Chondrocyte (in vitro differentiated cells): Measurements from ENCODE around the gene IL36G. TPM values are rescaled to one million over a fixed set of nuclear protein-coding genes. Genes with fewer than 3 reads are reported as not detected.

ENCODE experiments used
- DNase-seq: peaks from one replicate; pipeline ENCODE4 v3.0.0; 2021; ENCODE audit warnings: mixed read lengths, low spot score
- H3K27ac Mint-ChIP-seq: one replicate; pipeline ENCODE4 v1.8.0; 2021; ENCODE audit warnings: mild to moderate bottlenecking, moderate library complexity, mixed read lengths; ENCODE audit not compliant: unreplicated experiment
- H3K27me3 Mint-ChIP-seq: 2 replicates; pipeline ENCODE4 v1.8.0; 2021; ENCODE audit warnings: low read depth, mixed read lengths
- H3K36me3 Mint-ChIP-seq: 2 replicates; pipeline ENCODE4 v1.8.0; 2021; ENCODE audit warnings: low read depth, mixed read lengths
- H3K4me1 Mint-ChIP-seq: 2 replicates; pipeline ENCODE4 v1.8.0; 2021; ENCODE audit warnings: low read depth, mild to moderate bottlenecking, mixed read lengths
- H3K4me3 Mint-ChIP-seq: one replicate; pipeline ENCODE4 v1.8.0; 2021; ENCODE audit warnings: mild to moderate bottlenecking, moderate library complexity, mixed read lengths; ENCODE audit not compliant: unreplicated experiment
- H3K9me3 Mint-ChIP-seq: 2 replicates; pipeline ENCODE4 v1.8.0; 2021; ENCODE audit warnings: low read depth, mixed read lengths
- total RNA-seq: library from RNA; stranded (reverse); gene quantifications from 3 replicates; pipeline ENCODE4 v1.2.1, GENCODE V29; 2021
- TF ChIP-seq, protein P1 (sequence below): fragments of 200-600 bp; sonication (generic); IDR thresholded peaks from 2 replicates; pipeline ENCODE4 v1.5.0; 2021; ENCODE audit warnings: antibody characterized with exemption, mild to moderate bottlenecking, moderate library complexity

IL36G gene
- total RNA-seq, 1 donor from 2014 or later, result not detected

DNA sequence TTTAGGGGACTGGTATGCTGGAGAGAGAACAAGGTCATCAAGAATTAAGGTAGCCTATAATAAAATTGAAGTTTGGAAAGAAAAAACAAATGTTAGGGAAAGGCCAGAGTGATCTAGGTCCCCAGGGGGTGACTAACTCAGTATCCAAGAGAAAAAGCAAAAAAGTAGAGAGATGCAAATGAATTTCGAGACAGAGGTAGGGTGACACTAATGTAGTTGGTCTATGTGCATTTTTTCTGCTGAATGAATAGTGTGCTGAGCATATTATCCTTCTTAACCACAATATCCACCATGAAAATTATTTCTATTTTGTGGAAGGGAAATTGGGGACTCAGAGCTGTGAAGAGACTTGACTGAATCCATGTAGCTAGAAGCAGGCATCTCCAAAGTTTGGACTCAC lies 37.2 kb downstream of the IL36G start:
- no peak for DNase-seq
- H3K4me1 Mint-ChIP-seq, result no peaks in the 10 kb centered on the region
- no peaks in the 10 kb centered on the region for H3K36me3 Mint-ChIP-seq
- peaks cover 48% of the 10 kb centered on the region for H3K27me3 Mint-ChIP-seq
- H3K27ac Mint-ChIP-seq, result no peak overlapping the region
- no peak overlapping the region for H3K4me3 Mint-ChIP-seq
- TF ChIP-seq, protein P1, sequence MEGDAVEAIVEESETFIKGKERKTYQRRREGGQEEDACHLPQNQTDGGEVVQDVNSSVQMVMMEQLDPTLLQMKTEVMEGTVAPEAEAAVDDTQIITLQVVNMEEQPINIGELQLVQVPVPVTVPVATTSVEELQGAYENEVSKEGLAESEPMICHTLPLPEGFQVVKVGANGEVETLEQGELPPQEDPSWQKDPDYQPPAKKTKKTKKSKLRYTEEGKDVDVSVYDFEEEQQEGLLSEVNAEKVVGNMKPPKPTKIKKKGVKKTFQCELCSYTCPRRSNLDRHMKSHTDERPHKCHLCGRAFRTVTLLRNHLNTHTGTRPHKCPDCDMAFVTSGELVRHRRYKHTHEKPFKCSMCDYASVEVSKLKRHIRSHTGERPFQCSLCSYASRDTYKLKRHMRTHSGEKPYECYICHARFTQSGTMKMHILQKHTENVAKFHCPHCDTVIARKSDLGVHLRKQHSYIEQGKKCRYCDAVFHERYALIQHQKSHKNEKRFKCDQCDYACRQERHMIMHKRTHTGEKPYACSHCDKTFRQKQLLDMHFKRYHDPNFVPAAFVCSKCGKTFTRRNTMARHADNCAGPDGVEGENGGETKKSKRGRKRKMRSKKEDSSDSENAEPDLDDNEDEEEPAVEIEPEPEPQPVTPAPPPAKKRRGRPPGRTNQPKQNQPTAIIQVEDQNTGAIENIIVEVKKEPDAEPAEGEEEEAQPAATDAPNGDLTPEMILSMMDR, result no peak
- H3K9me3 Mint-ChIP-seq, result peaks cover 8% of the 10 kb centered on the region

DNA sequence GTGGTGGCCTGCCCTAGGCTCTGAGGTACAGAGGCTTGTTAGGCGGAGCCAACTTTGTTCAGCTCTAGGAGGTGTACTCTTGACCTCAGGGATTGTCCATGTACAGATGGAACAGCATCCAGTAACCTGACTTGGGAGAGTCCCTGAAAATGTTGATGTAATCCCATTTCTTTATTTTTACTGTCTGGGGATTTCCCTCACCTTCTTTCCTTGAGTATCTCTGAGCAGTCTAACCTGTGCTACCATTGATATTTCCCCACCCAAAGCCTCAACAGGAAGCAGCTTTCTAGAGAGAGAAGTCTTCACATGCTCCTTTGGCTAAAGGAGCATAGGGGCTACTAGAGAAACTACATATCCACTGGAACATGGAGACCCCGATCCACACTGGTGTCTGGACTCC lies 37.8 kb downstream of the IL36G start:
- TF ChIP-seq, protein P1, result no peak
- Mint-ChIP-seq H3K36me3 (no peaks in the 10 kb centered on the region), H3K27ac (no peak overlapping the region), H3K27me3 (peaks cover 45% of the 10 kb centered on the region), H3K4me3 (no peak overlapping the region), H3K9me3 (peaks cover 8% of the 10 kb centered on the region), H3K4me1 (no peaks in the 10 kb centered on the region)
- DNase-seq, result no peak

DNA sequence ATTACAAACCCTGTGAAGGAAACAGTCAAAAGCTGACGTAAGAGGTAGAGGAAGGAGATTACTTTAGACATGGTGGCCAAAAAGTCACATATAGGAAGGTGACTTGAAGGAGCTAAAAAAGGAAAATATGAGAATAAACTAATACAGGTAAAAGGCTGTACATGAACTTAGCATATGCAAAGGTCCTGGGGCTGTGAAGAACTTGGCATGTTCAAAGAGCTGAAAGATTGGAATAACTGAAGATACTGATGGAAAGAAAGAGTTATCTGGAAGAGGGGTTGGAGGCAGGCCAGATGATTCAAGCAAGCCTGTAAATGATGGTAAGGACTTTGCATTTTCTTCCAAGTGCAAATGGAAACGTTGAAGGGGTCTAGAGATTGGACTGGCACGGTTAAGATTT lies 40.7 kb downstream of the IL36G start:
- peaks cover 49% of the 10 kb centered on the region for H3K27me3 Mint-ChIP-seq
- no peak overlapping the region for H3K4me3 Mint-ChIP-seq
- H3K27ac Mint-ChIP-seq, result no peak overlapping the region
- TF ChIP-seq, protein P1, result no peak
- H3K36me3 Mint-ChIP-seq, result no peaks in the 10 kb centered on the region
- no peak for DNase-seq
- peaks cover 8% of the 10 kb centered on the region for H3K9me3 Mint-ChIP-seq
- H3K4me1 Mint-ChIP-seq, result no peaks in the 10 kb centered on the region

DNA sequence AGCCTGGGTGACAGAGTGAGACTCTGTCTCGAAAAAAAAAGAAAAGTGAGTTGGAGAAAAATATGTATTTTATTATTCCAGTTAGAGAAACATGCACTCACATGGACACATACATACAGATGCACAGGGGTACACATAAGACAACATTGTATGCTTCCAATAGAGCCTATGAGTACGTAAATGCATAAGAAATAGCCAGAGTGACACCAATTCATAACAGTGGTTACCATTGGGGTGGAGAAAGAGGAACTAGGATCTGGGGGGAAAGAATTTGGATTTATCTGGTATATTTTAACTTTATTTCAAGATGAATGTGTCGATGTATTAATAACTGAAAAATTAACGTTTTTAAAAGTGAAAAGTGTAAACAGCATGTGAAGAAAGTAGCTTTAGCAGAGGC lies 43.5 kb downstream of the IL36G start:
- peaks cover 8% of the 10 kb centered on the region for H3K9me3 Mint-ChIP-seq
- no peaks in the 10 kb centered on the region for H3K4me1 Mint-ChIP-seq
- no peaks in the 10 kb centered on the region for H3K36me3 Mint-ChIP-seq
- TF ChIP-seq, protein P1, result no peak
- no peak overlapping the region for H3K27ac Mint-ChIP-seq
- H3K4me3 Mint-ChIP-seq, result no peak overlapping the region
- DNase-seq, result no peak
- H3K27me3 Mint-ChIP-seq, result peaks cover 58% of the 10 kb centered on the region

DNA sequence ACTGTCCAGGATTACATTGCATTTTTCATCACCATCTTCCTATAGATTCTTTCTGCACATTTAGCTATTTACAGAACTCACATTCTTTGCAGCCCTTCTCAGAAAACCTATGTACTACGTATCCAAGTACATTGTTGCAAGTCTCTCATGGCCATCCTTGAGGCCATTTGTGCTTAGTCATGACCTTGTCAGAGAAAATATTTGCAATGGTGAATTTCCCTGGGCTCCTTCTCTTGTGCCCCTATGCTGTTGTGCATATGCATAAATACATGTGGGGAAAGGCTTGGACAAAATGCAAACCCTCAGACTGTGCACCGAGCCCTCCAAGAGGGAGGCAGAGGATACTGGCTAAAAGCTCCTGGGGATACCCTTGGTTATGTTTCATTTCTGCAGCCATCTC lies 47.0 kb downstream of the IL36G start:
- no peak overlapping the region for H3K4me3 Mint-ChIP-seq
- no peaks in the 10 kb centered on the region for H3K4me1 Mint-ChIP-seq
- no peaks in the 10 kb centered on the region for H3K36me3 Mint-ChIP-seq
- TF ChIP-seq, protein P1, result no peak
- H3K27ac Mint-ChIP-seq, result no peak overlapping the region
- no peaks in the 10 kb centered on the region for H3K9me3 Mint-ChIP-seq
- no peak for DNase-seq
- peaks cover 59% of the 10 kb centered on the region for H3K27me3 Mint-ChIP-seq
